GM12878 (cell line): ENCODE measurements around the gene ZNF616. TPM values are rescaled to one million over a fixed set of nuclear protein-coding genes. Genes with fewer than 3 reads are reported as not detected.
A peak's percentile ranks its signal among the peaks of the same experiment; 100 is the strongest.

ENCODE experiments used
- ATAC-seq: fragments of 200-7000 bp; cut with Tn5 transposase; 3 replicates; pipeline ENCODE4 v1.9.1; 2020; ENCODE audit warnings: mild to moderate bottlenecking, moderate library complexity
- BruUV-seq: library from RNA; stranded (reverse); fragments of 400-500 nt; replicated peaks from 2 replicates; lab custom pipeline; 2021; lab: Mats Ljungman, UMichigan
- CTCF ChIA-PET: fragments of 300-600 bp; sonication (Branson Sonifier 250); formaldehyde crosslinking; extraction: SDS; loops from one replicate; lab custom pipeline; 2021; ENCODE audit warnings: inconsistent platforms; lab: Yijun Ruan, JAX
- POLR2A ChIA-PET: fragments of 350-600 bp; formaldehyde crosslinking; extraction: SDS; loops from one replicate; lab custom pipeline; 2021; ENCODE audit warnings: inconsistent platforms; lab: Charles Lee
- RAD21 ChIA-PET: fragments of 300-600 bp; sonication (Branson Sonifier 250); formaldehyde crosslinking; loops from one replicate; lab custom pipeline; 2023; ENCODE audit warnings: antibody characterized with exemption; ENCODE audit not compliant: unreplicated experiment; lab: Charles Lee
- SMC1A ChIA-PET: fragments of 300-600 bp; sonication (Branson Sonifier 250); formaldehyde crosslinking; loops from one replicate; lab custom pipeline; 2023; ENCODE audit not compliant: unreplicated experiment, uncharacterized antibody; lab: Charles Lee
- DNase-seq: peaks from one replicate; pipeline ENCODE4 v3.0.0-alpha.2; 2011; ENCODE audit warnings: low read depth, low spot score
- FAIRE-seq: peaks from 3 replicates; lab custom pipeline; 2011; peaks lifted over from hg19 to GRCh38; lab: Jason Lieb, UNC
- H2AFZ ChIP-seq: 2 replicates; pipeline ENCODE4 v1.6.0; 2011; ENCODE audit warnings: low read depth, low read length, control low read depth; ENCODE audit not compliant: control insufficient read depth
- H3K27ac ChIP-seq: 2 replicates; pipeline ENCODE4 v1.5.1; 2011; ENCODE audit warnings: control low read depth; ENCODE audit not compliant: control insufficient read depth, insufficient read depth
- H3K27me3 ChIP-seq, 2 experiments: replicated peaks in 1 of 2; 2 replicates each; pipeline versions ENCODE4 v1.6.0 to v1.6.1; 2011; ENCODE audit warnings: low read length in 1 of 2; ENCODE audit not compliant: control insufficient read depth in 2 of 2, insufficient read depth in 2 of 2
- H3K36me3 ChIP-seq, 2 experiments: 2 replicates each; pipeline ENCODE4 v1.5.1; 2011; ENCODE audit warnings: low read length in 1 of 2; ENCODE audit not compliant: control insufficient read depth in 2 of 2, insufficient read depth in 2 of 2
- H3K4me1 ChIP-seq: 2 replicates; pipeline ENCODE4 v1.6.1; 2011; ENCODE audit warnings: mild to moderate bottlenecking, low read length, moderate library complexity, mixed read lengths; ENCODE audit not compliant: control insufficient read depth, insufficient read depth
- H3K4me2 ChIP-seq: 2 replicates; pipeline ENCODE4 v1.6.0; 2011; ENCODE audit warnings: control low read depth; ENCODE audit not compliant: control insufficient read depth, insufficient read depth
- H3K4me3 ChIP-seq: fragments of 200-600 bp; sonication (generic); 2 replicates; pipeline ENCODE4 v1.5.1; 2016
- H3K79me2 ChIP-seq: 2 replicates; pipeline ENCODE4 v1.6.0; 2011; ENCODE audit warnings: low read length; ENCODE audit not compliant: control insufficient read depth, insufficient read depth
- H3K9ac ChIP-seq: 2 replicates; pipeline ENCODE4 v1.8.0; 2011; ENCODE audit warnings: low read length, control low read depth, mixed read lengths; ENCODE audit not compliant: control insufficient read depth, insufficient read depth
- H3K9me3 ChIP-seq: replicated peaks from 3 replicates; pipeline ENCODE4 v1.5.1; 2011; ENCODE audit warnings: mild to moderate bottlenecking, low read length; ENCODE audit not compliant: control insufficient read depth, insufficient read depth
- H4K20me1 ChIP-seq: 2 replicates; pipeline ENCODE4 v1.6.0; 2011; ENCODE audit not compliant: control insufficient read depth, insufficient read depth
- ETV6 ChIP-seq, 2 experiments: fragments of 450-650 bp in 1 of 2; IDR thresholded peaks in 1 of 2; conservative IDR thresholded peaks in 1 of 2; 2 replicates each; pipeline ENCODE4 v1.6.1; 2014; ENCODE audit warnings: antibody characterized with exemption in 1 of 2, borderline replicate concordance in 1 of 2, low read depth in 1 of 2, mild to moderate bottlenecking in 1 of 2, moderate library complexity in 1 of 2
- GABPA ChIP-seq: IDR thresholded peaks from 2 replicates; pipeline ENCODE4 v1.6.1; 2014; ENCODE audit warnings: antibody characterized with exemption, low read depth, mild to moderate bottlenecking, inconsistent platforms
- HDGF ChIP-seq: fragments of 450-650 bp; IDR thresholded peaks from 2 replicates; pipeline ENCODE4 v1.6.1; 2016; ENCODE audit warnings: antibody characterized with exemption
- IKZF2 ChIP-seq, 2 experiments: fragments of 450-650 bp; IDR thresholded peaks; 2 replicates each; pipeline ENCODE4 v1.6.1; 2017; ENCODE audit warnings: mild to moderate bottlenecking in 2 of 2, moderate library complexity in 2 of 2
- JUNB ChIP-seq: IDR thresholded peaks from 2 replicates; pipeline ENCODE4 v1.6.1; 2016; ENCODE audit warnings: antibody characterized with exemption, mild to moderate bottlenecking
- LARP7 ChIP-seq: fragments of 450-650 bp; IDR thresholded peaks from 2 replicates; pipeline ENCODE4 v1.6.1; 2017; ENCODE audit warnings: mild to moderate bottlenecking
- MTA2 ChIP-seq: fragments of 450-650 bp; IDR thresholded peaks from 2 replicates; pipeline ENCODE4 v1.6.1; 2016; ENCODE audit warnings: low read depth, mild to moderate bottlenecking, moderate library complexity
- NR2C1 ChIP-seq: fragments of 450-650 bp; IDR thresholded peaks from 2 replicates; pipeline ENCODE4 v1.6.1; 2017; ENCODE audit warnings: antibody characterized with exemption, mild to moderate bottlenecking, moderate library complexity
- PAX5 ChIP-seq: IDR thresholded peaks from 2 replicates; pipeline ENCODE4 v1.6.1; 2011; ENCODE audit warnings: low read depth, low read length, borderline replicate concordance
- PML ChIP-seq: IDR thresholded peaks from 2 replicates; pipeline ENCODE4 v1.6.1; 2012; ENCODE audit warnings: low read length, inconsistent platforms
- POLR2A ChIP-seq: IDR thresholded peaks from 2 replicates; pipeline ENCODE4 v1.6.1; 2011; ENCODE audit warnings: low read depth, mild to moderate bottlenecking, low read length
- RUNX3 ChIP-seq: IDR thresholded peaks from 2 replicates; pipeline ENCODE4 v1.6.1; 2012; ENCODE audit warnings: low read length, inconsistent platforms
- SMAD1 ChIP-seq: fragments of 450-650 bp; IDR thresholded peaks from 2 replicates; pipeline ENCODE4 v1.6.1; 2018; ENCODE audit warnings: mild to moderate bottlenecking, low read depth; ENCODE audit not compliant: partially characterized antibody
- SRF ChIP-seq, 2 experiments: IDR thresholded peaks; 2 replicates each; pipeline ENCODE4 v1.6.1; 2011; ENCODE audit warnings: low read depth in 2 of 2, low read length in 2 of 2, mild to moderate bottlenecking in 1 of 2, moderate library complexity in 1 of 2
- WGBS: methylation state at CpG from one replicate; pipeline ENCODE4 v1.1.6; 2016; ENCODE audit warnings: low lambda C conversion rate; ENCODE audit not compliant: insufficient replicate concordance, insufficient coverage; ENCODE audit errors: missing lambda C conversion rate; 5-methylcytosine and 5-hydroxymethylcytosine counted together
- in situ Hi-C: fragments of 300-500 bp; cut with MboI; formaldehyde crosslinking; loops from 9 replicates; pipeline ENCODE4 v1.14.3; 2018; ENCODE audit warnings: mixed read lengths
- intact Hi-C: fragments of 100-400 bp; cut with micrococcal nuclease; formaldehyde crosslinking; loops from one replicate; pipeline ENCODE4 v1.14.2; 2022; ENCODE audit not compliant: unreplicated experiment
- polyA plus RNA-seq, 11 experiments: library from polyadenylated mRNA; depleted of rRNA in 4 of 11; unstranded in 6 of 11; stranded (reverse) in 5 of 11; fragments of >200 nt; fragmentation: Nextera tagmentation in 4 of 11; fragmentation: Illumina TruSeq in 1 of 11; extraction: Ambion mirVana in 4 of 11; extraction: Trizol in 1 of 11; gene quantifications; 1 replicate in 1 of 11; 2 replicates in 10 of 11; pipeline versions ENCODE4 v1.2.1 to v1.2.3, GENCODE V29; 2011 to 2016; ENCODE audit warnings: inconsistent platforms in 2 of 11, missing spikeins in 2 of 11, low read depth in 1 of 11
- total RNA-seq, 4 experiments: library from RNA; depleted of rRNA in 3 of 4; stranded (reverse); fragments of >200 nt in 3 of 4; fragmentation: Illumina TruSeq in 1 of 4; extraction: Trizol in 1 of 4; gene quantifications; 2 replicates each; pipeline versions ENCODE4 v1.2.1 to v1.2.3, GENCODE V29; 2013 to 2021
- TF ChIP-seq, protein P1 (sequence below): fragments of 450-650 bp; IDR thresholded peaks from 2 replicates; pipeline ENCODE4 v1.6.1; 2017; ENCODE audit warnings: mild to moderate bottlenecking, moderate library complexity

The ZNF616 gene
- total and polyA plus RNA-seq, 10 of the 15 experiments (the other 5 are each of a cell fraction or from before 2014, with no cell fraction given) = 1.1 to 5.9 (median 3.8) TPM

GRCh38 chr19:52171321-52172169, 31.8 kb upstream of the ZNF616 start, which contains the start of gene ZNF836:
TSS of gene ZNF836 (minus strand) at chr19:52171621. CDS start at chr19:52168072, 3,549 bp downstream.
- intact Hi-C loops (no loop called here), in situ Hi-C loops (no loop called here)
- FAIRE-seq (peak; percentile 72), ATAC-seq (peak; percentile 98), DNase-seq (peak; percentile 51)
- Histone ChIP-seq H3K4me3 (peak within 1 kb of the TSS; percentile 92), H4K20me1 (no peaks in the 10 kb centered on the region), H2AFZ (peak within 1 kb of the TSS; percentile 88), H3K27ac (peak within 1 kb of the TSS; percentile 59), H3K36me3 (no peaks in the 10 kb centered on the region), H3K9me3 (peaks cover 14% of the 10 kb centered on the region; the same call in 2 of the 3 replicates), H3K27me3 (no peaks in the 10 kb centered on the region), H3K4me1 (peaks cover 4% of the 10 kb centered on the region), H3K9ac (peak within 1 kb of the TSS; percentile 81), H3K4me2 (peak within 1 kb of the TSS; percentile 93), H3K79me2 (peaks cover 3% of the 10 kb centered on the region; the same call in 1 of the 2 replicates)
- no TSS peak for BruUV-seq
- 24% methylated on average over 25 of the region's 37 CpGs for WGBS
- RAD21 ChIA-PET = interaction anchor here (0.7 to 1.7 kb wide), 2 partner anchors 18 to 32 kb away, joined by 4 to 7 read pairs; partner anchors contain the start of gene PPP2R1A
- POLR2A ChIA-PET = interaction anchor here (0.5 to 2.6 kb wide), 3 partner anchors 18 to 166 kb away, joined by 3 to 10 read pairs (median 3); partner anchors contain the start of gene PPP2R1A
- CTCF ChIA-PET = interaction anchor here (1.9 to 2.1 kb wide), 2 partner anchors 18 to 66 kb away, joined by 8 read pairs; partner anchors contain the start of gene PPP2R1A
- SMC1A ChIA-PET = interaction anchor here (0.5 to 1.5 kb wide), 6 partner anchors 13 to 531 kb away, joined by 3 to 4 read pairs (median 4); partner anchors contain the start of genes PPP2R1A and ZNF616
- TF ChIP-seq, protein P1, sequence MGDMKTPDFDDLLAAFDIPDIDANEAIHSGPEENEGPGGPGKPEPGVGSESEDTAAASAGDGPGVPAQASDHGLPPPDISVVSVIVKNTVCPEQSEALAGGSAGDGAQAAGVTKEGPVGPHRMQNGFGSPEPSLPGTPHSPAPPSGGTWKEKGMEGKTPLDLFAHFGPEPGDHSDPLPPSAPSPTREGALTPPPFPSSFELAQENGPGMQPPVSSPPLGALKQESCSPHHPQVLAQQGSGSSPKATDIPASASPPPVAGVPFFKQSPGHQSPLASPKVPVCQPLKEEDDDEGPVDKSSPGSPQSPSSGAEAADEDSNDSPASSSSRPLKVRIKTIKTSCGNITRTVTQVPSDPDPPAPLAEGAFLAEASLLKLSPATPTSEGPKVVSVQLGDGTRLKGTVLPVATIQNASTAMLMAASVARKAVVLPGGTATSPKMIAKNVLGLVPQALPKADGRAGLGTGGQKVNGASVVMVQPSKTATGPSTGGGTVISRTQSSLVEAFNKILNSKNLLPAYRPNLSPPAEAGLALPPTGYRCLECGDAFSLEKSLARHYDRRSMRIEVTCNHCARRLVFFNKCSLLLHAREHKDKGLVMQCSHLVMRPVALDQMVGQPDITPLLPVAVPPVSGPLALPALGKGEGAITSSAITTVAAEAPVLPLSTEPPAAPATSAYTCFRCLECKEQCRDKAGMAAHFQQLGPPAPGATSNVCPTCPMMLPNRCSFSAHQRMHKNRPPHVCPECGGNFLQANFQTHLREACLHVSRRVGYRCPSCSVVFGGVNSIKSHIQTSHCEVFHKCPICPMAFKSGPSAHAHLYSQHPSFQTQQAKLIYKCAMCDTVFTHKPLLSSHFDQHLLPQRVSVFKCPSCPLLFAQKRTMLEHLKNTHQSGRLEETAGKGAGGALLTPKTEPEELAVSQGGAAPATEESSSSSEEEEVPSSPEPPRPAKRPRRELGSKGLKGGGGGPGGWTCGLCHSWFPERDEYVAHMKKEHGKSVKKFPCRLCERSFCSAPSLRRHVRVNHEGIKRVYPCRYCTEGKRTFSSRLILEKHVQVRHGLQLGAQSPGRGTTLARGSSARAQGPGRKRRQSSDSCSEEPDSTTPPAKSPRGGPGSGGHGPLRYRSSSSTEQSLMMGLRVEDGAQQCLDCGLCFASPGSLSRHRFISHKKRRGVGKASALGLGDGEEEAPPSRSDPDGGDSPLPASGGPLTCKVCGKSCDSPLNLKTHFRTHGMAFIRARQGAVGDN = 0 out of 2 replicates have a peak, but pooled peaks have one; percentile 51
- peak; percentile 46 for TF ChIP-seq MTA2
- TF ChIP-seq LARP7 = no peak
- TF ChIP-seq NR2C1 = peak; percentile 87
- TF ChIP-seq PML = peak; percentile 37; the same call in 1 of the 2 replicates
- TF ChIP-seq IKZF2 (IDR thresholded peaks at IDR 0.05) = 0 out of 4 replicates have a peak, but pooled peaks of 1 of the 2 experiments have one; percentile 39
- TF ChIP-seq POLR2A = peak; percentile 78
- no peak for TF ChIP-seq JUNB
- 0 out of 2 replicates have a peak, but pooled peaks have one; percentile 23 for TF ChIP-seq RUNX3
- TF ChIP-seq PAX5 = no peak
- TF ChIP-seq HDGF = no peak
- peak; percentile 80 for TF ChIP-seq GABPA
- TF ChIP-seq SRF (IDR thresholded peaks at IDR 0.05; ENCODE audit: low read depth in 2 of 2, low read length in 2 of 2) = 0 out of 4 replicates have a peak, but pooled peaks of 1 of the 2 experiments have one; percentile 4
- 0 out of 4 replicates have a peak, but pooled peaks of 1 of the 2 experiments have one; percentile 15 for TF ChIP-seq ETV6 (conservative IDR thresholded peaks at IDR 0.05 in 1 of 2, IDR thresholded peaks at IDR 0.05 in 1 of 2; ENCODE audit: borderline replicate concordance in 1 of 2, low read depth in 1 of 2)
- peak; percentile 21 for TF ChIP-seq SMAD1
